ENCODE measurements around the gene CEP350. TPM values are rescaled to one million over a fixed set of nuclear protein-coding genes. Genes with fewer than 3 reads are reported as not detected.

Gene CEP350
- total and polyA plus RNA-seq, 2 of the 13 experiments (the other 11 are each of a cell fraction or from before 2014, with no cell fraction given), result 7.6 to 35.9 TPM

DNA sequence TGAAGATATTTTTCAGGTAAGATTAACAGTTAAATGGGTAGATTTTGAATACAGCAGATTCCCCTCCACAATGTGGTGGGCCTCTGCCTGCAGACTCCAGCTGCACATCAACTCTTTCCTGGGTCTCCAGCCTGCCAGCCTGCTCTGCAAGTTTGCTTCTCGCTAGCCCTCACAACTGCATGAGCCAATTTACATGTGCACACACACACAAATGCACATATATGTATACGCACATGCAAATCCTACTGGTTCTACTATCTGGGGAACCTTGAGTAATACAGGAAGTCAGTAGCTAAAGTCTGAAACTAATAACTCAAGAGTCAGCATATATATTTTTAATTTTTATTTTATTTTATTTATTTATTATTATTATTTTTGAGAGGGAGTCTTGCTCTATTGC lies 165.2 kb downstream of the CEP350 start:
- no peak overlapping the region for H3K4me2 ChIP-seq (ENCODE audit: low read depth, low read length)
- intact Hi-C loops (cut with micrococcal nuclease; ENCODE audit: unreplicated experiment), result loop anchor here (5.0 kb wide), 1 partner anchor 47 kb away; no protein-coding TSS in a partner anchor
- H4K20me1 ChIP-seq (ENCODE audit: insufficient read depth, low read length), result no peaks in the 10 kb centered on the region
- ChIA-PET CTCF (ENCODE audit: low intra/inter-chr PET ratio, low total read pairs) (no interaction called here), POLR2A (no interaction called here)
- H3K4me3 ChIP-seq (replicated peaks in 1 of 3; ENCODE audit: insufficient read depth in 1 of 3, low read depth in 2 of 3, low read length in 3 of 3), result no peak overlapping the region
- ATAC-seq (no peak), DNase-seq (ENCODE audit: low spot score) (no peak), FAIRE-seq (no peak)
- BruUV-seq (replicated peaks), result no TSS peak
- no peaks in the 10 kb centered on the region for H3K9me3 ChIP-seq (ENCODE audit: low read length)
- no peak overlapping the region for H3K27ac ChIP-seq (ENCODE audit: extremely low read length, insufficient read depth, low read length)
- peaks cover 33% of the 10 kb centered on the region for H3K4me1 ChIP-seq (ENCODE audit: insufficient read depth, low read length)
- H3K9ac ChIP-seq (ENCODE audit: insufficient read depth, low read depth, low read length), result no peak overlapping the region
- H3K27me3 ChIP-seq (ENCODE audit: control insufficient read depth in 1 of 2, insufficient read depth in 2 of 2, low read length in 2 of 2), result no peaks in the 10 kb centered on the region; a peak in 2 of 5 replicates
- no peaks in the 10 kb centered on the region for H3K79me2 ChIP-seq (ENCODE audit: insufficient read depth, low read length)
- no peaks in the 10 kb centered on the region for H3K36me3 ChIP-seq (replicated peaks in 1 of 2; ENCODE audit: control insufficient read depth in 1 of 2, insufficient read depth in 2 of 2, low read length in 2 of 2)
- in situ Hi-C loops (cut with HindIII; ENCODE audit: extremely low pct_ligation_motif_present, low pct_unique_long_range_greater_than_20kb), result no loop called here
- 80% methylated on average over 2 of the region's 2 CpGs for WGBS (ENCODE audit: low lambda C conversion rate)
- H2AFZ ChIP-seq (ENCODE audit: low read length), result no peak overlapping the region
- TF ChIP-seq, protein P1, sequence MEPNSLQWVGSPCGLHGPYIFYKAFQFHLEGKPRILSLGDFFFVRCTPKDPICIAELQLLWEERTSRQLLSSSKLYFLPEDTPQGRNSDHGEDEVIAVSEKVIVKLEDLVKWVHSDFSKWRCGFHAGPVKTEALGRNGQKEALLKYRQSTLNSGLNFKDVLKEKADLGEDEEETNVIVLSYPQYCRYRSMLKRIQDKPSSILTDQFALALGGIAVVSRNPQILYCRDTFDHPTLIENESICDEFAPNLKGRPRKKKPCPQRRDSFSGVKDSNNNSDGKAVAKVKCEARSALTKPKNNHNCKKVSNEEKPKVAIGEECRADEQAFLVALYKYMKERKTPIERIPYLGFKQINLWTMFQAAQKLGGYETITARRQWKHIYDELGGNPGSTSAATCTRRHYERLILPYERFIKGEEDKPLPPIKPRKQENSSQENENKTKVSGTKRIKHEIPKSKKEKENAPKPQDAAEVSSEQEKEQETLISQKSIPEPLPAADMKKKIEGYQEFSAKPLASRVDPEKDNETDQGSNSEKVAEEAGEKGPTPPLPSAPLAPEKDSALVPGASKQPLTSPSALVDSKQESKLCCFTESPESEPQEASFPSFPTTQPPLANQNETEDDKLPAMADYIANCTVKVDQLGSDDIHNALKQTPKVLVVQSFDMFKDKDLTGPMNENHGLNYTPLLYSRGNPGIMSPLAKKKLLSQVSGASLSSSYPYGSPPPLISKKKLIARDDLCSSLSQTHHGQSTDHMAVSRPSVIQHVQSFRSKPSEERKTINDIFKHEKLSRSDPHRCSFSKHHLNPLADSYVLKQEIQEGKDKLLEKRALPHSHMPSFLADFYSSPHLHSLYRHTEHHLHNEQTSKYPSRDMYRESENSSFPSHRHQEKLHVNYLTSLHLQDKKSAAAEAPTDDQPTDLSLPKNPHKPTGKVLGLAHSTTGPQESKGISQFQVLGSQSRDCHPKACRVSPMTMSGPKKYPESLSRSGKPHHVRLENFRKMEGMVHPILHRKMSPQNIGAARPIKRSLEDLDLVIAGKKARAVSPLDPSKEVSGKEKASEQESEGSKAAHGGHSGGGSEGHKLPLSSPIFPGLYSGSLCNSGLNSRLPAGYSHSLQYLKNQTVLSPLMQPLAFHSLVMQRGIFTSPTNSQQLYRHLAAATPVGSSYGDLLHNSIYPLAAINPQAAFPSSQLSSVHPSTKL (CRISPR knock-in tag; IDR thresholded peaks at IDR 0.05), result no peak
- no peak for TF ChIP-seq ATM (IDR thresholded peaks at IDR 0.05; ENCODE audit: borderline replicate concordance)
- TF ChIP-seq ZNF296 (CRISPR knock-in tag; conservative IDR thresholded peaks at IDR 0.05), result no peak
- TF ChIP-seq, protein P2, sequence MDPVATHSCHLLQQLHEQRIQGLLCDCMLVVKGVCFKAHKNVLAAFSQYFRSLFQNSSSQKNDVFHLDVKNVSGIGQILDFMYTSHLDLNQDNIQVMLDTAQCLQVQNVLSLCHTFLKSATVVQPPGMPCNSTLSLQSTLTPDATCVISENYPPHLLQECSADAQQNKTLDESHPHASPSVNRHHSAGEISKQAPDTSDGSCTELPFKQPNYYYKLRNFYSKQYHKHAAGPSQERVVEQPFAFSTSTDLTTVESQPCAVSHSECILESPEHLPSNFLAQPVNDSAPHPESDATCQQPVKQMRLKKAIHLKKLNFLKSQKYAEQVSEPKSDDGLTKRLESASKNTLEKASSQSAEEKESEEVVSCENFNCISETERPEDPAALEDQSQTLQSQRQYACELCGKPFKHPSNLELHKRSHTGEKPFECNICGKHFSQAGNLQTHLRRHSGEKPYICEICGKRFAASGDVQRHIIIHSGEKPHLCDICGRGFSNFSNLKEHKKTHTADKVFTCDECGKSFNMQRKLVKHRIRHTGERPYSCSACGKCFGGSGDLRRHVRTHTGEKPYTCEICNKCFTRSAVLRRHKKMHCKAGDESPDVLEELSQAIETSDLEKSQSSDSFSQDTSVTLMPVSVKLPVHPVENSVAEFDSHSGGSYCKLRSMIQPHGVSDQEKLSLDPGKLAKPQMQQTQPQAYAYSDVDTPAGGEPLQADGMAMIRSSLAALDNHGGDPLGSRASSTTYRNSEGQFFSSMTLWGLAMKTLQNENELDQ (CRISPR knock-in tag; IDR thresholded peaks at IDR 0.05; ENCODE audit: borderline replicate concordance), result no peak
- no peak for TF ChIP-seq KDM5A (IDR thresholded peaks at IDR 0.05; ENCODE audit: borderline replicate concordance, low read length)
- no peak for TF ChIP-seq ZSCAN22 (CRISPR knock-in tag; IDR thresholded peaks at IDR 0.05)
- TF ChIP-seq, protein P3, sequence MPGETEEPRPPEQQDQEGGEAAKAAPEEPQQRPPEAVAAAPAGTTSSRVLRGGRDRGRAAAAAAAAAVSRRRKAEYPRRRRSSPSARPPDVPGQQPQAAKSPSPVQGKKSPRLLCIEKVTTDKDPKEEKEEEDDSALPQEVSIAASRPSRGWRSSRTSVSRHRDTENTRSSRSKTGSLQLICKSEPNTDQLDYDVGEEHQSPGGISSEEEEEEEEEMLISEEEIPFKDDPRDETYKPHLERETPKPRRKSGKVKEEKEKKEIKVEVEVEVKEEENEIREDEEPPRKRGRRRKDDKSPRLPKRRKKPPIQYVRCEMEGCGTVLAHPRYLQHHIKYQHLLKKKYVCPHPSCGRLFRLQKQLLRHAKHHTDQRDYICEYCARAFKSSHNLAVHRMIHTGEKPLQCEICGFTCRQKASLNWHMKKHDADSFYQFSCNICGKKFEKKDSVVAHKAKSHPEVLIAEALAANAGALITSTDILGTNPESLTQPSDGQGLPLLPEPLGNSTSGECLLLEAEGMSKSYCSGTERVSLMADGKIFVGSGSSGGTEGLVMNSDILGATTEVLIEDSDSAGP (CRISPR knock-in tag; IDR thresholded peaks at IDR 0.05; ENCODE audit: borderline replicate concordance), result no peak
- no peak for TF ChIP-seq AGO1 (IDR thresholded peaks at IDR 0.05; ENCODE audit: low read depth, low read length, poor library complexity, severe bottlenecking)
- no peak for TF ChIP-seq MEIS1 (CRISPR knock-in tag; IDR thresholded peaks at IDR 0.05; ENCODE audit: borderline replicate concordance)
- no peak for TF ChIP-seq ZNF660 (CRISPR knock-in tag; IDR thresholded peaks at IDR 0.05; ENCODE audit: borderline replicate concordance, low read depth)
- no peak for TF ChIP-seq TBX2 (CRISPR knock-in tag; IDR thresholded peaks at IDR 0.05; ENCODE audit: borderline replicate concordance)
- no peak for TF ChIP-seq MXD4 (CRISPR knock-in tag; IDR thresholded peaks at IDR 0.05)
- no peak for TF ChIP-seq POGZ (CRISPR knock-in tag; IDR thresholded peaks at IDR 0.05)
- no peak for TF ChIP-seq ZNF546 (CRISPR knock-in tag; conservative IDR thresholded peaks at IDR 0.05)
- TF ChIP-seq, protein P4, sequence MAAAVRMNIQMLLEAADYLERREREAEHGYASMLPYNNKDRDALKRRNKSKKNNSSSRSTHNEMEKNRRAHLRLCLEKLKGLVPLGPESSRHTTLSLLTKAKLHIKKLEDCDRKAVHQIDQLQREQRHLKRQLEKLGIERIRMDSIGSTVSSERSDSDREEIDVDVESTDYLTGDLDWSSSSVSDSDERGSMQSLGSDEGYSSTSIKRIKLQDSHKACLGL (CRISPR knock-in tag; IDR thresholded peaks at IDR 0.05), result no peak
- TF ChIP-seq ARNT2 (CRISPR knock-in tag; IDR thresholded peaks at IDR 0.05; ENCODE audit: low read depth), result no peak
- TF ChIP-seq ZNF570 (CRISPR knock-in tag; IDR thresholded peaks at IDR 0.05; ENCODE audit: borderline replicate concordance), result no peak
